ENCODE measurements around the gene C10orf90. TPM values are rescaled to one million over a fixed set of nuclear protein-coding genes. Genes with fewer than 3 reads are reported as not detected.

The C10orf90 gene
- total RNA-seq, 2 experiments from 2014 or later: not detected

DNA sequence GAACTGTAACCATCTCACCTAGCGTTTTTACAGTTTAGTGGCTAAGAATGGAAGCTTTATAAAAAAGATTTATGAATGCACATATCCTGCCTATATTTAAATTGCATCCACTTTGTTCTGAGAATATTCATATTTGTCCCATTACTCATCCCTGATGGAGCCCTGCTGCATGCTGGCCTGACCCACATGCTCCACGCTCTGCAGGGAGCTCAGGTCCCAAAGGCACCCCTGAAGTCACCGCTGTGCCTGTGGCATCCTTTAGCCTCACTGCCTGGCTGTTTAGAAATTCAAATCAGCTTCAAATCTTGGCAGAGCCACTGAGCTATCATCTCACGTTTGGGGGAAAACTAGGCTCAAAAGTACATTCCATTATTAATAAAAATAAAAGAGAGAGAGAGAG is 24.4 kb downstream of the C10orf90 start:
- H3K4me3 Mint-ChIP-seq: no peak overlapping the region
- no peak for DNase-seq
- no peaks in the 10 kb centered on the region for H3K4me1 Mint-ChIP-seq (ENCODE audit: low read depth)
- H3K9me3 Mint-ChIP-seq: peaks cover 3% of the 10 kb centered on the region
- H3K27ac Mint-ChIP-seq: no peak overlapping the region
- no peaks in the 10 kb centered on the region for H3K36me3 Mint-ChIP-seq
- no peaks in the 10 kb centered on the region for H3K27me3 Mint-ChIP-seq
- POLR2A ChIA-PET: no interaction called here
- intact Hi-C loops (cut with micrococcal nuclease): no loop called here
- CTCF ChIA-PET: no interaction called here

DNA sequence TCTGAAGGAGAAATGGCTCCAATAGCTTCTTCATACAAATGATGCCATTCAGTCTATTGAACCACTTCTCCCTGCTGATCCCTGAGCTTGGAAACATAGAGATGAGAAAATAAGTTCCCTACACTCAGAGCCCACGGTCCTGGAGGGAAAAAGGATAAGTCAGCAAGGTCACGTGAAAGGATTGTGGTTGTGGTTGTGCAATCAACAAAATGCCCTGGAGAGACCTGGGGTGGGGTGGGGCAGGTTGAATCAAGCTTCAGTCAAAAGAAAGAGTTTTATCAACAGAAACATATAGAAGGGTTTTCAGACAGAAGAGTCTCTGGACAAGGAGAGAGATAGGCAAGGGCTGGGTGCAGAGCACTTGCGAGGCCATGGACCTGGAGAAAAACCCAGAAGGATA is 30.1 kb downstream of the C10orf90 start:
- POLR2A ChIA-PET: no interaction called here
- Mint-ChIP-seq H3K4me3 (no peak overlapping the region), H3K27ac (no peak overlapping the region), H3K27me3 (no peaks in the 10 kb centered on the region), H3K4me1 (ENCODE audit: low read depth) (no peaks in the 10 kb centered on the region), H3K9me3 (peaks cover 3% of the 10 kb centered on the region), H3K36me3 (no peaks in the 10 kb centered on the region)
- CTCF ChIA-PET: no interaction called here
- no peak for DNase-seq
- intact Hi-C loops (cut with micrococcal nuclease): no loop called here

DNA sequence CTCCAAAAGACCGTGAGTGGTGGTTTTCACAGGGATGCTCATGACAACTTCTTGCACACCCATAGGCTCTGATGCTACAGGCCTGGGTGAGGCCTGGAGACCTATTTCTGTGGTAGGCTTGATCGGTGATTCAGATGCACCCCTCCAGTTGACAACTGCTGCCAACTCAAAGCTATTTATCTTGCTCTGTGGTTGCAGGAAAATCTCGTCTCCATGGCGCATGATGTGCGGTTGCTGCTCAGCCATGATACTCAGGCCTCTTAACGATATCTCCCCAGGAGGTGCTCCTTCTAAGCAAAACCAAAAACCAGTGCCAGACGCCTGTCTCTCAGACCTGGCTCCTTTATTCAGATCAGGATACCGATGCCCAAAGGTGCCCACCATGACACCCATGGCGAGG is 31.4 kb downstream of the C10orf90 start:
- CTCF ChIA-PET: no interaction called here
- H3K4me3 Mint-ChIP-seq: no peak overlapping the region
- H3K27ac Mint-ChIP-seq: no peak overlapping the region
- DNase-seq: no peak
- H3K27me3 Mint-ChIP-seq: no peaks in the 10 kb centered on the region
- POLR2A ChIA-PET: no interaction called here
- H3K36me3 Mint-ChIP-seq: no peaks in the 10 kb centered on the region
- peaks cover 3% of the 10 kb centered on the region for H3K9me3 Mint-ChIP-seq
- intact Hi-C loops (cut with micrococcal nuclease): no loop called here
- no peaks in the 10 kb centered on the region for H3K4me1 Mint-ChIP-seq (ENCODE audit: low read depth)

DNA sequence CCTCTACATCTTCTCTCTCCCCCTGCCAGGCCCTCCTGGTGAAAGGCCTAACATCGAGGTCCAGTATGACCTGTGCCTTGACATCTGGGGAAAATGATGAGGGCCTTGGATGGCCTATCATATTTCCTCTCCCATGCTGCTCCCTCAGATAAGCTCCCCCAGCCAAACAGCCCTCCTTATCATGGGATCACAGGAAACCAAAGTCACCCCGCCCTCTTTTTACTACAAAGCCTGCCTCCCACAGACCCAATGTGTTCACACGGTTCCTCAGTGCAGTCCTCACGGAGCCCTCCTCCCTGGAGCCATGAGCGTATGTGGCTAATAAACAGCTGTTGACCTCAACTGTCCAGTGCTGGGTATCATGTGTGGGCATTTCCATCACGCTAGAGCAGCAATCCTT is 32.0 kb downstream of the C10orf90 start:
- ChIA-PET POLR2A (no interaction called here), CTCF (no interaction called here)
- Mint-ChIP-seq H3K36me3 (no peaks in the 10 kb centered on the region), H3K27ac (no peak overlapping the region), H3K4me3 (no peak overlapping the region), H3K9me3 (peaks cover 3% of the 10 kb centered on the region), H3K4me1 (ENCODE audit: low read depth) (no peaks in the 10 kb centered on the region), H3K27me3 (no peaks in the 10 kb centered on the region)
- DNase-seq: no peak
- intact Hi-C loops (cut with micrococcal nuclease): no loop called here

DNA sequence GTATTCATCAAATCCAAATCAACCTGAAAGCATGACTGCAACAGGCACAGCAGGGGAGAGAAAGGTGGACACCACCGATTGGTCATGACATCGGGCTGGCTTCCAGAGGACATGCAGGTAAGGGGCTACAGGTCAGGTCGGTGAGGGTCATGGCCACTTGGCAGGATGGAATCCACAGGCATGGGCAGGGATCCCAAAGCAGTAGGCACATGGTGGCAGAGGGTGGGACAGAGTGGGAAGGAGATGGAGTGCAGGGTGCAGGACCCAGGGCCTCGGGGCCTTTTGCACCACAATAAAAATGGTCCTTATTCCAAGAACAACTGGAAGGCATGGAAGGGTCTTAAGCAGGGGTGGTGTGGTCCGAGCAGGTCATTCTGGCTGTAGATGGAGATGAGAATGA is 33.0 kb downstream of the C10orf90 start:
- intact Hi-C loops (cut with micrococcal nuclease): no loop called here
- Mint-ChIP-seq H3K27me3 (no peaks in the 10 kb centered on the region), H3K36me3 (no peaks in the 10 kb centered on the region), H3K4me3 (no peak overlapping the region), H3K9me3 (peaks cover under 1% of the 10 kb centered on the region), H3K4me1 (ENCODE audit: low read depth) (no peaks in the 10 kb centered on the region), H3K27ac (no peak overlapping the region)
- ChIA-PET POLR2A (no interaction called here), CTCF (no interaction called here)
- no peak for DNase-seq

DNA sequence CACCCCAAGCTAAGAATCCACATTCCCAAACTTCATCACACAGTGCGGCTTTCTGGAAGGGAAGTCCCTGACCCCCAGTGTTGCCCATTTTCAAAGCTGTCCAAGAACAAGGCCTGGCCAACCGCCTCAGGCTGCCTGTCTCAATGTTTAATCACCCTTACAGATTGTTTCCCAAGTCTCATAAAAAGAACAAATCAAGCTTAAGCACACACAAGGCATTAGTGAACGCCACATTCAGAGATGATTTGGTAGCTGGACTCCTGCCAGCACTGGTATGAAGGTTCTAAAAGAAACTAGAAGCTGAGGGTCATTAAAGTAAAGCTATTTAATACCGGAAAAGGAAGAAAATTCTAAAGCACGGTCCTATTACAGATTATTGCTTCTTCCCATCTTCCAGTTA is 35.6 kb downstream of the C10orf90 start:
- DNase-seq: no peak
- ChIA-PET CTCF (no interaction called here), POLR2A (no interaction called here)
- Mint-ChIP-seq H3K36me3 (no peaks in the 10 kb centered on the region), H3K4me1 (ENCODE audit: low read depth) (no peaks in the 10 kb centered on the region), H3K4me3 (no peak overlapping the region), H3K27me3 (no peaks in the 10 kb centered on the region), H3K27ac (no peak overlapping the region), H3K9me3 (no peaks in the 10 kb centered on the region)
- intact Hi-C loops (cut with micrococcal nuclease): no loop called here

DNA sequence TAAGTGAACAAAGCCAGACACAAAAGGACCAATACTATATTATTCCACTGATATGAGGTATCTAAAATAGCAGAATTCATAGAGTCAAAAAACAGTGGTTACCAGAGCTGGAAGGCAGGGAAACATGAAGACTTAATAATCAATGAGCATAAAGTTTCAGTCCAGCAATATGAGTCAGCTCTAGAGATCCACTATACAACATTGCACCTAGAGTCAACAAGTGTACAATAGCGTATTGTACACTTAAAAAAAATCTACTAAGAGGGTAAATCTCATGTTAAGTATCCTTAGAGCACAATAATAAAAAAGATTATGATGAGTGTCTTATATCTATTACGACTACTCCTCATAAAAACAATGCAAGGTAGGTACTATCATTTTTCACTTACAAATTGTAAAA is 36.1 kb downstream of the C10orf90 start:
- no peak for DNase-seq
- POLR2A ChIA-PET: no interaction called here
- CTCF ChIA-PET: no interaction called here
- Mint-ChIP-seq H3K27ac (no peak overlapping the region), H3K27me3 (no peaks in the 10 kb centered on the region), H3K36me3 (no peaks in the 10 kb centered on the region), H3K4me1 (ENCODE audit: low read depth) (no peaks in the 10 kb centered on the region), H3K9me3 (no peaks in the 10 kb centered on the region), H3K4me3 (no peak overlapping the region)
- intact Hi-C loops (cut with micrococcal nuclease): no loop called here

DNA sequence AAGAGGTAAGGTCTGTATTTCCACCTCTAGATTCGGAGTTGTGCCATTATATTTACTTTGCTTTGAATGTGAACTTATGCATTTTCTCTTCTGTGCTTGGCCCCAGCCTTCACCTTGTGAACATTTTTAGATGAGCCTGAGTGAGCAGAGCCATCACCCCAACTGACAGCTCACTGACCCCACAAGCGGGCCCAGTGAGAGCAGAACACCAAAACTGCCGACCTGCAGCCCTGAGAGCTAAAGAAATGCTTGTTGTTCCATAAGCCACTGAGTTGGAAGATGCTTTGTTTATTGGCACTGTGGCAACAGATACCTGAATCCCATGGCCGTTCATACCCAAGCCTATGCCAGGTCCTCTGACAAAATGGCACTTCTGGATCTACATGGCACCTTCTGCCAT is 37.8 kb downstream of the C10orf90 start:
- no peak overlapping the region for H3K27ac Mint-ChIP-seq
- DNase-seq: no peak
- no peak overlapping the region for H3K4me3 Mint-ChIP-seq
- intact Hi-C loops (cut with micrococcal nuclease): no loop called here
- no peaks in the 10 kb centered on the region for H3K9me3 Mint-ChIP-seq
- no peaks in the 10 kb centered on the region for H3K27me3 Mint-ChIP-seq
- H3K4me1 Mint-ChIP-seq (ENCODE audit: low read depth): no peaks in the 10 kb centered on the region
- ChIA-PET POLR2A (no interaction called here), CTCF (no interaction called here)
- no peaks in the 10 kb centered on the region for H3K36me3 Mint-ChIP-seq

DNA sequence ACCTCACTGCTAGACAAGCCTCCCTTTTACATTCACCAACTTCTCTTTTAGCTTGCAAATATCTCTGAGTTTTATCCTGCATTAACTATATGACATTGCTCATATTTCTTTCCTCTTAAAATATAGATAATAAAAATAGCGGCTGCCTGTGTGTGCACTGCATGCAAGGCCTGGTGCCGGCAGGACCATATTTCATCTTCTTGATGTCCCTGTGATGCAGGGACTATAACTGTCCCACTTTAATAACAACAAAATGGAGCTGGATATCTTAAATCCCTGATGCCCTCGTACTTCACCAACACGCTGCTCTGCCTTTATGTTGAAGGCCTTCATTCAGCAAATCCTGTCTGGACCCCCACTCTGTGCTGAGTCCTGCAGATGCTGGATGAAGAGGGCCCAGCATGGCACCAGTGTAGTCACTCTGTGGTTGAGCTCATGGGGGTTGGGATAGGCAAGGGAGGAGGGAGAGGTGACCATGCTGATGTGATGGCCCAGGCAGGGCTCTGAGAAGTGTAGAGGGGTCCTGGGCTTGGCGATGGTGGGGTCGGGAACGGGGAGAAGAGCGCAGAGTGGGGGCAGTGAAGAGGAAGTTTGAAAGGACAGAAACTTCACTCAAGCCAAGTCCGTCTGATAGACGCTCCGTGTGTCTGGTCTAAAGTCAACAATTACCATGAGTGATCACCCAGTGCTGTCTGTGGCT is 40.4 kb downstream of the C10orf90 start:
- CTCF ChIA-PET: no interaction called here
- no peak for DNase-seq
- Mint-ChIP-seq H3K36me3 (no peaks in the 10 kb centered on the region), H3K4me1 (ENCODE audit: low read depth) (no peaks in the 10 kb centered on the region), H3K4me3 (no peak overlapping the region), H3K27me3 (no peaks in the 10 kb centered on the region), H3K9me3 (no peaks in the 10 kb centered on the region), H3K27ac (no peak overlapping the region)
- intact Hi-C loops (cut with micrococcal nuclease): no loop called here
- POLR2A ChIA-PET: no interaction called here

DNA sequence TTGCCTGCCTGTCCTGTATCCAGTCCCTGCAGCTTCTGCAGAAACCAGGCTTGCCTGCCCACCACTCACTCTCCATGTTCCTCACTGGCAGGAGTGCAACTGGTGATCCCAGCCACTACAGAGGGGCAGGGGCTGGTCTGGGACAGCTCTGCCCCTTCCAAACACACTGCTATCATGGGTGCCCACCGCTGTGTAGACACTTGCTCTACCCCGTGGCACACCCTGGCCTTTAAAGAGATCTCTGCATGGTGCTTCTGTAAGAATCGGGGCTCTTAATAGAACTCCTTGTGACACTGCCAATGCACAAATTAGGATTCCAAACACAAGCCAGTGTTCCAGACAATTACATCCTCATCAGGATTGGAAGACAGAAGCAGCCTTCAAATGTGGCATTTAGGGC is 41.7 kb downstream of the C10orf90 start:
- Mint-ChIP-seq H3K27me3 (no peaks in the 10 kb centered on the region), H3K27ac (no peak overlapping the region), H3K9me3 (no peaks in the 10 kb centered on the region), H3K4me1 (ENCODE audit: low read depth) (no peaks in the 10 kb centered on the region), H3K36me3 (no peaks in the 10 kb centered on the region), H3K4me3 (no peak overlapping the region)
- DNase-seq: no peak
- CTCF ChIA-PET: no interaction called here
- intact Hi-C loops (cut with micrococcal nuclease): no loop called here
- POLR2A ChIA-PET: no interaction called here

DNA sequence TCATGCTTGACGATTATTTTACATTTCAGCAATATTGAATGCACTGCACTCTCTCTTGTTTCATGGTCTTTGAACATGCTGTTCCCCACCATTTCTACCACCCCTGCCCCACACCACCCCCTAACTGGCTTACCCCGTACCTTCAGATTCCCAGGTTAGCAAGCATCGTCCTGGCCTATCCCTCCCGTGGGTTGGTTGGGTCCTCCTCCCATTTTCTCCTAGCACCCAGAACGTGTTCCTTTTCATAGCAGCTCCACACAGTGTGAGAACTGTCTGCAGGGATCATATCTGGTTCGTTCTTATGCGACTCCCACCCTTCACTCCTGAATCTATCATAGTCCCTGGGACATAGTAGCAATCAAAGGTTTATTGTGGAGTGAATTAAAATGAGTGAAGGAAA is 48.6 kb downstream of the C10orf90 start:
- Mint-ChIP-seq H3K36me3 (no peaks in the 10 kb centered on the region), H3K9me3 (no peaks in the 10 kb centered on the region), H3K27me3 (no peaks in the 10 kb centered on the region), H3K27ac (no peak overlapping the region), H3K4me1 (ENCODE audit: low read depth) (no peaks in the 10 kb centered on the region), H3K4me3 (no peak overlapping the region)
- ChIA-PET POLR2A (no interaction called here), CTCF (no interaction called here)
- no peak for DNase-seq
- intact Hi-C loops (cut with micrococcal nuclease): no loop called here

DNA sequence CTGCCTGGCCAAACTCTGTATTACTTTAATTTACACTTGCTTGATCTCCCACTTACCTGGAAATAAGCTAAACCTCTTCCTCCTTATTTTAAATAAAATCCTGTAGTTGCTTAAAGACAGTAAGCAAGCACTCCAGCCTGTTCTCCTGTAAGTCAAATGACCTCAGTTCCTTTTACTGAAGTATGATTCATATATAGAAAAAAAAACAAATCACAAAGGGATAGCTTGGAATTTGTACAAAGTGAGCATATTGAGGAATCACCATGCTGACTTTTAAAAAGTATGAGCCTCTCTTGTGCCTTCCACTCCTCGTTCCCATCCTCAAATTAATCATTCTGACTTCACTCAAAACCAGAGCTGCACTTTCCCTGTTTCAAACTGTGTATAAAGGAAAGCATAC is 52.0 kb downstream of the C10orf90 start:
- Mint-ChIP-seq H3K4me1 (ENCODE audit: low read depth) (no peaks in the 10 kb centered on the region), H3K27ac (no peak overlapping the region), H3K36me3 (no peaks in the 10 kb centered on the region), H3K4me3 (no peak overlapping the region), H3K9me3 (no peaks in the 10 kb centered on the region), H3K27me3 (no peaks in the 10 kb centered on the region)
- intact Hi-C loops (cut with micrococcal nuclease): no loop called here
- ChIA-PET CTCF (no interaction called here), POLR2A (no interaction called here)
- no peak for DNase-seq

DNA sequence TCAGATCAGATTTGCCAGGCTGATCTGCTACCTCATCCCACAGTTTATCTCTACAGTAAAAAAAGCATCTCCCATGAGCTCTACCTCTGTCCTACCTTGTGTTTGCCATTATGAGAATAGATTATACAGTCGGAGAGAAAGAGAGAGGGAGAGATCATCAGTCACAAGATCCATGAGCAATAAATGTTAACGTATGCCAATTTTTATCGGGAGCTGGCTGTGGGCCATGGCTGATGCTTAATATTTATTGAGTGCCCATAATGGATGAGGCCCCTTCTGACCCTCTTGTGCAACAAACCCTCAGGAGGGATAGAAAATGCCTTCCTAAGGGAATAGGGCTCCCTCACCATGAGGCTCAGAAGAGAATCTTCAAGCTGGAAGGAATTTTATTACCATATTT is 52.8 kb downstream of the C10orf90 start:
- DNase-seq: no peak
- Mint-ChIP-seq H3K4me3 (no peak overlapping the region), H3K36me3 (no peaks in the 10 kb centered on the region), H3K9me3 (no peaks in the 10 kb centered on the region), H3K4me1 (ENCODE audit: low read depth) (no peaks in the 10 kb centered on the region), H3K27me3 (no peaks in the 10 kb centered on the region), H3K27ac (no peak overlapping the region)
- ChIA-PET POLR2A (no interaction called here), CTCF (no interaction called here)
- intact Hi-C loops (cut with micrococcal nuclease): no loop called here

DNA sequence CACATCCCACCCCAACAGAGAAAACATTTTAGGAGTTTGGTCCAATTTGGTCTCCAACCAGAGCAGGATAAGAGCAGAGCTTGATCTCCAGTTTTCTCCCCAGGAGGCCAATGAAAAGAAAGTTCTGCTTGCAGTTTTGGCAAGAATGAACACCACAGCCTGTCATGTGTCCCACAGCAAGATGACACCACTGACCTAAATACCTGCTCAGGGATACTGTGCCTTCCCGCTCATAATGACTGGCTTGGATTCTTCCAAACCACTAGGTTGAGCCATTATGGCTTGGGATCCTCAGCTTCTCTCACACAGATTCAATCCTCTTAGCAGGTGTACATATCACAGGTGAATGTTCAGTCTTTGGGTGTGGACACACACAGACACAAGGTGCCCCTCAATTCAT is 53.3 kb downstream of the C10orf90 start:
- ChIA-PET CTCF (no interaction called here), POLR2A (no interaction called here)
- H3K27me3 Mint-ChIP-seq: no peaks in the 10 kb centered on the region
- no peaks in the 10 kb centered on the region for H3K36me3 Mint-ChIP-seq
- intact Hi-C loops (cut with micrococcal nuclease): no loop called here
- H3K4me3 Mint-ChIP-seq: no peak overlapping the region
- H3K4me1 Mint-ChIP-seq (ENCODE audit: low read depth): no peaks in the 10 kb centered on the region
- H3K27ac Mint-ChIP-seq: no peak overlapping the region
- no peak for DNase-seq
- no peaks in the 10 kb centered on the region for H3K9me3 Mint-ChIP-seq
